HG03135 (cell line): ENCODE measurements around the gene NCAM1.

Source experiments
- ATAC-seq: cut with Tn5 transposase; IDR thresholded peaks from one replicate; pipeline ENCODE4 v1.9.1; 2021; ENCODE audit warnings: mild to moderate bottlenecking, moderate library complexity; ENCODE audit not compliant: unreplicated experiment

NCAM1 gene

GRCh38 chr11:113193016-113193415 is 231.8 kb downstream of the NCAM1 start:
- no peak for ATAC-seq

GRCh38 chr11:113193946-113194345 is 232.7 kb downstream of the NCAM1 start:
- no peak for ATAC-seq

- ATAC-seq, result no peak
Observed at GRCh38 chr11:113195728-113196127, 234.5 kb downstream of the NCAM1 start.

GRCh38 chr11:113197446-113197845 is 236.2 kb downstream of the NCAM1 start:
- ATAC-seq, result no peak

- ATAC-seq, result no peak
Observed at GRCh38 chr11:113198972-113199661, 237.9 kb downstream of the NCAM1 start.

- no peak for ATAC-seq
Observed at GRCh38 chr11:113199866-113200265, 238.6 kb downstream of the NCAM1 start.

- no peak for ATAC-seq
Observed at GRCh38 chr11:113201054-113201818, 240.0 kb downstream of the NCAM1 start.

GRCh38 chr11:113202431-113202830 is 241.2 kb downstream of the NCAM1 start:
- ATAC-seq, result no peak

- no peak for ATAC-seq
Observed at GRCh38 chr11:113203141-113203753, 242.0 kb downstream of the NCAM1 start.

- ATAC-seq, result no peak
Observed at GRCh38 chr11:113204280-113204679, 243.1 kb downstream of the NCAM1 start.

- no peak for ATAC-seq
Observed at GRCh38 chr11:113213549-113213948, 252.3 kb downstream of the NCAM1 start.

- no peak for ATAC-seq
Observed at GRCh38 chr11:113222241-113222640, 261.0 kb downstream of the NCAM1 start.

- no peak for ATAC-seq
Observed at GRCh38 chr11:113234888-113235287, 273.7 kb downstream of the NCAM1 start.

- no peak for ATAC-seq
Observed at GRCh38 chr11:113237261-113237660, 276.0 kb downstream of the NCAM1 start.

- no peak for ATAC-seq
Observed at GRCh38 chr11:113238721-113239120, 277.5 kb downstream of the NCAM1 start.

- ATAC-seq, result no peak
Observed at GRCh38 chr11:113240389-113240788, 279.2 kb downstream of the NCAM1 start.

- ATAC-seq, result no peak
Observed at GRCh38 chr11:113240790-113241635, 279.8 kb downstream of the NCAM1 start.

- no peak for ATAC-seq
Observed at GRCh38 chr11:113241636-113242054, 280.4 kb downstream of the NCAM1 start.

GRCh38 chr11:113242060-113242459 is 280.8 kb downstream of the NCAM1 start:
- no peak for ATAC-seq

- ATAC-seq, result no peak
Observed at GRCh38 chr11:113242767-113243397, 281.7 kb downstream of the NCAM1 start.

- ATAC-seq, result no peak
Observed at GRCh38 chr11:113243696-113244095, 282.5 kb downstream of the NCAM1 start.
